GM19467 (cell line): ENCODE data around the gene RSBN1L.
"Not testable (repeated sequence)": the region's sequence is repeated elsewhere in the genome, so short reads cannot be mapped to it uniquely, and the experiment has no call there.

Source experiments
- ATAC-seq: cut with Tn5 transposase; IDR thresholded peaks from one replicate; pipeline ENCODE4 v1.9.1; 2021; ENCODE audit warnings: mild to moderate bottlenecking, moderate library complexity; ENCODE audit not compliant: unreplicated experiment

Gene RSBN1L

DNA sequence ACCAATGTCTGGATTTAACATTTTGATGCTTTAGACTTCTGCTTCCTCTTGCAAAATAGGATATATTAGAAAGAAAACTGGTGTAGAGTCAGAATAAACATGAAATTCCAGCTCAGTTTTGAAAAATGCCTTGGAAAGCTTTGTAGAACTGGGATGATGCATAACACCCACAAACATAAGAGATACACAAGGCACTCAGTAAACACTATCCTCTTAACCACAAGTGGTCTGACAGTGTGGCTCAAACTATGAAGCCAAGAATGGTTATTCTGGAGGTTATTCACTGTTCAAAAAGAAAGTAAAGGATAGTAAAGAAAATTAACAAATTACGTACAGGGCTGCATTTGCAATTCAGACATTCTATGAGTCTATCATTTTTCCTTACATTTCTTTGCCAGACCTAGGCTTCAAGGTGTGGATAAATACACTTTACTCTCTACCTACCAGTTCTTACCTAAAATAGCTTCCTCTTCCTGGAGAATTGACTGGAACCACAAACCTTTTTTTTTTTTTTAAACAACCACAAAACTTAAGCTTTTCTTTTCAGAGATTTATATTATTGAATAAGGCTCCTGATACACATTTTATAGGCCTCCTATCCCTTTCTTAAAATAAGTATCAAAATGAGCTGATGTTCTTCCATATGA lies 9.0 kb upstream of the RSBN1L start:
- ATAC-seq = no peak

- ATAC-seq = no peak
Observed at GRCh38 chr7:77687747-77688144, 8.5 kb upstream of the RSBN1L start.

GRCh38 chr7:77690289-77690688 lies 6.0 kb upstream of the RSBN1L start:
- no peak for ATAC-seq

DNA sequence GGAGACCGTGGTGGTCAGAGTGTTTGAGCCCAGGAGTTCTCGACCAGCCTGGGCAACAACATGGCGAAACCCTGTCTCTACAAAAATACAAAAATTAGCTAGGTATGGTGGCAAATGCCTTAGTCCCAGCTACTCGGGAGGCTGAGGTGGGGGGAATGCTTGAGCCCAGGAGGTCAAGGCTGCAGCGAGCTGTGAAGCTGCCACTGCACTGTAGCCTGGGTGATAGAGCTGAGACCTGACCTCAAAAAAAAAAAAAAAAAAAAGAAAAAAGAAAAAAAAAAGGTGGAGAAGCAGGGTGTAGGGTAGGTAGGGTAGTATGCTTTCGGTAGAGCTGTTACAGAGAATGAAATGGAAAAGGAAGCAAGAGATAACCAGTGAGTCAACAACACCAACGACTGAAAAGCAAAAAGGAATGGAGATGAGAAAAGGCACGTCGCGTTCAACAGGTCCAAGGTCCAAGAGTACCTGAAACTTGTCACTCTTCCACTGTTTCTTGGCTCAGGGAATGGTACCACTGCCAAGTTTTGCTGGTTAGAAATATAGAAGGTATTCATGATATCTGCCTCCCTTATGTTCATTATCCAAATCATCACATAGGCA lies 4.3 kb upstream of the RSBN1L start:
- no peak for ATAC-seq

- ATAC-seq = no peak
Observed at GRCh38 chr7:77693830-77694583, 2.3 kb upstream of the RSBN1L start.

DNA sequence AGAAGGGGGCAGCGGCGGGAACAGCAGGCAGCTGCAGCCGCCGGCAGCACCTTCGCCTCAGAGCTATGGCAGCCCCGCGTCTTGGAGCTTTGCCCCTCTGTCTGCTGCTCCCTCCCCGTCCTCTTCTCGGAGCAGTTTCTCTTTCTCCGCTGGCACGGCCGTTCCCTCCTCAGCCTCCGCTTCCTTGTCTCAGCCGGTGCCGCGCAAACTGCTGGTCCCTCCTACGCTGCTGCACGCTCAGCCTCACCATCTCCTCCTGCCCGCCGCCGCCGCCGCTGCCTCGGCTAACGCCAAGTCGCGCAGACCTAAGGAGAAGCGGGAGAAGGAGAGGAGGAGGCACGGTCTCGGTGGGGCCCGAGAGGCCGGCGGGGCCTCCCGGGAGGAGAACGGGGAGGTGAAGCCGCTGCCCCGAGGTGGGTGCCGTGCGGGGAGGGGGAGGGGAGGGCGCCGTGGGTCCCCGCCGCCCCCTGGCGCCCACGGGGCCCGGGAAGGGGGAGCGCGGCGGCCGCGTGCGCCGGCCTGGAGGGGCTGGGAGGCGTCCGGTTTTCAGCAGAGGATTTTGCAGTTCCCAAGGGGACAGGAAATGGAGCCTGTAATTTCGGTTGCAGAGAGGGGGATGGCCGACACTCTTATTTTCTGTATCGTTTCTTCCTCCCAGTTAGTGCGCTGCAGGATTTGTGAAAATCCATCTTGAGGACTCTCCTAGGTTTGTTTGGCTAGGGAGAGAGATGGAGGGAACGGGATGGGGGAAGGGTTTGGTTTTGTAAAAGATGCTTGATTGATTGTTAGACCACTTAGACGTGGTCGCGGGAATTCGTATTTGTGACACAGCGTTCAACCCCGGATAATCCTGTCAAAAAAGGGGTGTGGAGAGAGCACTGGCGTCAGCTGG lies 630 bp downstream of the RSBN1L start:
- ATAC-seq = peak; percentile 15

GRCh38 chr7:77697535-77697831 lies 1.2 kb downstream of the RSBN1L start:
- no peak for ATAC-seq

DNA sequence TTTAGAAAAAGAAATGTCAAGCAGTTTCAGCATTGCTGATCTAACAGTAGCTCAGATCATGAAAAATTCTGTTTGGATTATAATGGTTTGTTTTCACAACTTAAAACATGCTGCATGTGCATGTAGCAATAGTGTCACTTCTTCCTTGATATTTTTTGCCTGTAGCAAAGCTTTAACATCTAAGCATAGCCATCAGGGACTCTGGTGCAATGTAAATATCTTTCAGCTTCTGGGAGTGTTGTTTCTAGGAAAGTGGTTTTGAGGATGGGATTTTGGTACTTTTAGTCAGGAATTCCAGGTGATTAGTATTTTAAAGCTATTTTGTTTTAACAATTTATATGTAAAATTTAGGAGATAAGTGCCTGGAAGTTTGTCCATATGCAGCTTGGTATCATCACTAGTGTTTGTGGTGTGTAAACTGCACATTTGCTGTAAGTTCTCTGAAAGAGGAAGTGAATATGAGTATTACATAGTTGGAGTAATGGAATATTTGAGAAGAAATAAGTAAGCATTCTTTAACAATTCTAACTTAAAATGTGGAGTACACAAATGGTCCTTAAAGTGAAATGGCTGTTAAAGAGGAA lies 1.9 kb downstream of the RSBN1L start:
- ATAC-seq = no peak

GRCh38 chr7:77699056-77699455 lies 2.8 kb downstream of the RSBN1L start:
- peak; percentile 28 for ATAC-seq

- ATAC-seq = no peak
Observed at GRCh38 chr7:77702513-77702912, 6.3 kb downstream of the RSBN1L start.

GRCh38 chr7:77702968-77703472 lies 6.8 kb downstream of the RSBN1L start:
- no peak for ATAC-seq

DNA sequence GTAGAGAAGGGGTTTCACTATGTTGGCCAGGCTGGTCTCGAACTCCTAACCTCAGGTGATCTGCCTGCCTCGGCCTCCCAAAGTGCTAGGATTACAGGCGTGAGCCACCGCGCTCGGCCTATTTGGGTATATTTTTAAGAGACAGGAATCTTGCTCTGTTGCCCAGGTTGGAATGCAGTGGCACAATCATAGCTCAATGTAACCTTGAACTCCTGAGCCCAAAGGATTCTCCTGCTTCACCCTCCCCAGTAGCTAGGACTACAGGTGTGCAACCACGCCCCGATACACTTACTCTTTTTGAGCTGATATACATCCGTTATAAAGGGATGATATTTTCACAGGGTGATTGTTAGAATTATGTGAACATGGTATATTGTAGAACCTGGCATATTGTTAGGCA lies 7.4 kb downstream of the RSBN1L start:
- ATAC-seq = not testable (repeated sequence)

DNA sequence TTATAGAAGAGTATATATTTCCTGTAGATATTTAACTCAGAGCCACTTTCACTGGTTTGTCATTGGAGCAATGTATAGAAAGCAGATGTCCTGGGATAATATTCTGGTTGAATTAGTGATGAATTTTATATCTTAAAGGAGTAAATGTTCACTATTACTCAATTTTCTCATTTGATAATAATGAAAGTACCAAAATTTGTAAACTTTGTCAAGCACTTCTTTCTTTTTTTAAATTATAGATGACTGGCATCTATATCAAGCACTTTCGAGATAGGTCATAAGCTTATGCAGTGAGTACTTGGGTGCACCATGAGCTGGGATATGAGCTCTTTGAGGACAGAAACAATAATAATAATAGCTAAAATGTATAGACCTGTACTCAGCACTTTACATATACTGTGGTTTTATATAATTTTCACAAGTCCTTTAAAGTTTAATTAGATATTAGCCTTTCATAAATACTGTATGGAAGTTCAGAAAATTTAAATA lies 11.3 kb downstream of the RSBN1L start:
- ATAC-seq = no peak

DNA sequence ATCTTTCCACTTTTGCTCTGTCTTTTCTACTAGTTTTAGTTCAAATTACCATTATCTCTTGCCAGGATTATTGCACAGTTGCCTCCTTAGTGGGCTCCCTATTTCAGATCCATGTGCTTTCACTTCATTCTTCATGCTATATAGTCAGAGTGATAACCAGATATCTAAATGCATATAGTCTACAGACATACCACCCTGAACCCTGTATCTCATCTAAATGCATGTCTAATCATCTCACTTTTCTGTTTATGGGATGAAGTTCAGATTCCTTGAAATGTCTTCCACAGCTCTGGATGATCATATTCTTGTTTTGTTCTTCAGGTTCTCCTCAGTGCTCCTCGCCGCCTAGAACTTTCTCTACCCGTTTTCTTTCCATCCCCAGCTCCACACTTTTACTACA lies 13.8 kb downstream of the RSBN1L start:
- ATAC-seq = no peak

DNA sequence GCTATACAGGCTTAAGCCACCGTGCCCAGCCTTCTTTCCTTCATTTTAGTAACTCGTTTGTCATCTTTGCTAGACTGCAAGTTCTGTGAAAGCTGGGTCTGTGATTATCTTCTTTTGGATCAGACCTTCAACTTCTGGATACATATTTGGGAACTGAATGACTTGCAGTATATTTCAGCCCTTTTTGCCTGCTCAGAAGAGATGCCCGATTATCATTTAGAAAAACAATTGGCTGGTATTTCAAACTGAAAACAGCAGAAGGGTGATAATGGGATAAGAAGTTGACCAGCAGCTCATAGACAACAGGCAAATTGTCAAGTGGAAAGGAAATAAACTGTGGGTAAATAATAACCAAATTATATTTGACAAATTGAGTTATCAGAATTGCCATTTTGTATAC lies 14.6 kb downstream of the RSBN1L start:
- ATAC-seq = no peak

GRCh38 chr7:77714195-77714594 lies 17.9 kb downstream of the RSBN1L start:
- ATAC-seq = no peak

GRCh38 chr7:77714931-77715330 lies 18.7 kb downstream of the RSBN1L start:
- ATAC-seq = not testable (repeated sequence)

GRCh38 chr7:77716804-77717203 lies 20.5 kb downstream of the RSBN1L start:
- ATAC-seq = no peak

DNA sequence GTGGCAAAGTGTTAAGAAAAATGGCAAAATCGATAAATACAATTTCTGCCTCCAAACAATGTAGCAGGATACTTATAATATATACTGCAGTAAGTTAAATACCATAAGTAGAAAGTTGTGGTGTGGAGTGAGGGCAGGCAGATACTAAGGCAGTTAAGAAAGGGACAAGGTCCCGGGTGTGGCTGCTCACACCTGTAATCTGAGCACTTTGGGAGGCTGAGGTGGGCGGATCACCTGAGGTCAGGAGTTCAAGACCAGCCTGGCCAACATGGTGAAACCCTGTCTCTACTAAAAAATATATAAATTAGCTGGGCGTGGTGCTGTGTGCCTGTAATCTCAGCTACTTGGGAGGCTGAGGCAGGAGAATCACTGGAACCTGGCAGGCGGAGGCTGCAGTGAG lies 21.3 kb downstream of the RSBN1L start:
- ATAC-seq = not testable (repeated sequence)

DNA sequence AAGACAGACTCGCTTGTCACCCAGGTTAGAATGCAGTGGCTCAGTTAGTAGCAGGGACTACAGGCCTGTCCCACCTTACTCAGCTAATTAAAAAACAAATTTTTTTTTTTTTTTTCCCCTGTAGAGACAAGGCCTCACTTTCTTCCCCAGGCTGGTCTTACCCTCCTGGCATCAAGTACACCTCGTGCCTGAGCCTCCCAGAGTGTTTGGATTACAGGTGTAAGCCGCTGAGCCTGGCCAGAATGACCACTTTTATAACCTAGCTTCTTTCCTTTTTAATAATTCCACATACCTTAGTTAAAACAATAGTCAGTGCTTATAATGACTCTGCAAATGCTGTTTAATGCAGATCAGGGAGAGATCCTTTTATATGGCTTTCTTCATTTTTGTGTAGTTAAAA lies 31.3 kb downstream of the RSBN1L start:
- ATAC-seq = no peak
